Memory B cell (primary cell): ENCODE results near the gene DUSP9.
A peak's percentile ranks its signal among the peaks of the same experiment; 100 is the strongest.

Source experiments
- ATAC-seq: fragments of 150-1000 bp; cut with Tn5 transposase; 2 replicates; pipeline ENCODE4 v1.10.0; 2021; ENCODE audit warnings: low read depth, mild to moderate bottlenecking, moderate library complexity
- DNase-seq, 2 donors: peaks; one replicate each; pipeline ENCODE4 v3.0.0; 2022; ENCODE audit warnings: low spot score in 2 of 2
- H3K27ac Mint-ChIP-seq: one replicate; pipeline ENCODE4 v1.8.0; 2022; ENCODE audit warnings: mild to moderate bottlenecking, moderate library complexity, mixed read lengths
- H3K27me3 Mint-ChIP-seq: one replicate; pipeline ENCODE4 v1.8.0; 2022; ENCODE audit warnings: mixed read lengths
- H3K36me3 Mint-ChIP-seq: one replicate; pipeline ENCODE4 v1.8.0; 2022; ENCODE audit warnings: mild to moderate bottlenecking, mixed read lengths
- H3K4me1 Mint-ChIP-seq: one replicate; pipeline ENCODE4 v1.8.0; 2022; ENCODE audit warnings: mixed read lengths
- H3K4me3 Mint-ChIP-seq: one replicate; pipeline ENCODE4 v1.8.0; 2022; ENCODE audit warnings: mild to moderate bottlenecking, moderate library complexity, mixed read lengths
- H3K9me3 Mint-ChIP-seq: one replicate; pipeline ENCODE4 v1.8.0; 2022; ENCODE audit warnings: mixed read lengths

Gene DUSP9

GRCh38 chrX:153643431-153644351 lies 3.3 kb upstream of the DUSP9 start:
- DNase-seq (no peak), ATAC-seq (peak; percentile 57)
- Mint-ChIP-seq H3K36me3 (no peaks in the 10 kb centered on the region), H3K4me1 (peaks cover 11% of the 10 kb centered on the region), H3K4me3 (peak overlapping the region; percentile 21), H3K9me3 (no peaks in the 10 kb centered on the region), H3K27me3 (peaks cover 21% of the 10 kb centered on the region), H3K27ac (no peak overlapping the region)

DNA sequence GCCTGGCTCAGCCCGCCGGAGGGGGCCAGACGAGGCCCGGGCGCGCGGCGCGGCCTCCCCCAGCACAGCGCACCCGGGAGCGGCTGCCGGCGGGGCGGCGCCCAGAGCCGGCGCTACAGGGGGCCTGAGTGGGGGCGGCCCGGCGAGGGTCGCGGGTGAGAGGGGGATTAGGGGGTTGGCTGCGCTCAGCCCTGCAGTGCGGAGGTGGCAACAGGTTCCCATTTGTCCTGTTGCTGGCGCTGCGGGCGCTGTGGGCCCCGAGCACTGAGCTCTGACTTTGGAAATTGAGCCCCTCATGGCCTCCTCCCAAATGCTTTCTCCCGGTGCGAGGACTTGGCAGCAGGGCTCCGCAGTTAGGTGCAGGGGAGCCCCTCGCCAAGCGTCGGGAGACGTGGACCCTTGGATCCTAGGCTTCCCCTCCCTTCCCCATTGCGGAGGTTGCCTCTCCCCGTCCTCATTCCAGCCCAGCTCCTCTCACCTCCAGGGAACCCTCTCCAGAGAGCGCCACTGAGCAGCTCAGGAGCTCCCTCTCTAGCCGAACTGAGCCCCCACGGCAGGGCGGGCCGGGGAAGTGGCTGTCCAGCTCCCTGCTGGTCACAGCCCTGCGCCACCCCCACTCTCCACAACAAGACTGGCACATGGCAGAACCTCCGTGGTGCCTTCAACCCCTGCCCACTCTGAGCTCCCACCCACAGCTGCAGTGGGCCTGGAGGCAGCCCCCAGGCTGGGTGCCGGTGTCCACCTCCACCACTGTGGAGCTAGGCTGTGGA lies 2.5 kb upstream of the DUSP9 start:
- peaks cover 19% of the 10 kb centered on the region for H3K27me3 Mint-ChIP-seq
- no peak for DNase-seq
- no peak overlapping the region for H3K4me3 Mint-ChIP-seq
- H3K4me1 Mint-ChIP-seq: peaks cover 11% of the 10 kb centered on the region
- no peak overlapping the region for H3K27ac Mint-ChIP-seq
- no peaks in the 10 kb centered on the region for H3K36me3 Mint-ChIP-seq
- ATAC-seq: no peak
- no peaks in the 10 kb centered on the region for H3K9me3 Mint-ChIP-seq

GRCh38 chrX:153645151-153645550 lies 1.9 kb upstream of the DUSP9 start:
- no peak for ATAC-seq
- Mint-ChIP-seq H3K4me1 (peaks cover 11% of the 10 kb centered on the region), H3K9me3 (no peaks in the 10 kb centered on the region), H3K4me3 (no peak overlapping the region), H3K36me3 (no peaks in the 10 kb centered on the region), H3K27ac (no peak overlapping the region), H3K27me3 (peaks cover 19% of the 10 kb centered on the region)
- DNase-seq: no peak

DNA sequence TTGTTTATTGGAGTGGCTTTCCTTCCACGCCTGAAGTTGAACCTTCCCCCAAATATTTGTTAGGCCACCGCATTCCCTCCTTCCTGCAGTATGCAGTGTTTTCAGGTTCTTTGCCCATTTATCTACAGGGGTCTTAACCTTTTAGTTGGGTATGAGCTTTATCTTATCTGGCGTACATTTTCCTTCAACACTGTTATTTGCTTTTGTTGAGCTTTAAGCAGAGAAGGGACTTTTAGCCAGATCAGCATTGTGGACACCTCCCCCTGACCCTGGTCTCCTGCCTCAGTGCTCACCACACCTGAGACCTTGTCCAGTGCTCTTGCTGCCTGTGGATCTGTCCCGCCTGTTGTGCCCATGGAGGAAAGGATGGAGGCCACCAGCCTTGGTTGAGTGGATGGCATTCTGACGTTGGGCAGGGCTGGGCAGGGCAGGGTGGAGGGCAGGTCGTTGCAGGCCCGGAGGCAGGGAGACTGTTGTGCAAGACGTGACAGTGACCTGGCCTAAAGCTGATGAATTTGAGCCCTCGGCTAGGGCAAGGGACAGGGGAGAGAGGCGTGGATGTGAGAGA lies 998 bp upstream of the DUSP9 start:
- Mint-ChIP-seq H3K36me3 (no peaks in the 10 kb centered on the region), H3K4me1 (peaks cover 11% of the 10 kb centered on the region), H3K27ac (no peak overlapping the region), H3K4me3 (peak overlapping the region; percentile 53), H3K27me3 (peaks cover 17% of the 10 kb centered on the region), H3K9me3 (no peaks in the 10 kb centered on the region)
- no peak for ATAC-seq
- no peak for DNase-seq

DNA sequence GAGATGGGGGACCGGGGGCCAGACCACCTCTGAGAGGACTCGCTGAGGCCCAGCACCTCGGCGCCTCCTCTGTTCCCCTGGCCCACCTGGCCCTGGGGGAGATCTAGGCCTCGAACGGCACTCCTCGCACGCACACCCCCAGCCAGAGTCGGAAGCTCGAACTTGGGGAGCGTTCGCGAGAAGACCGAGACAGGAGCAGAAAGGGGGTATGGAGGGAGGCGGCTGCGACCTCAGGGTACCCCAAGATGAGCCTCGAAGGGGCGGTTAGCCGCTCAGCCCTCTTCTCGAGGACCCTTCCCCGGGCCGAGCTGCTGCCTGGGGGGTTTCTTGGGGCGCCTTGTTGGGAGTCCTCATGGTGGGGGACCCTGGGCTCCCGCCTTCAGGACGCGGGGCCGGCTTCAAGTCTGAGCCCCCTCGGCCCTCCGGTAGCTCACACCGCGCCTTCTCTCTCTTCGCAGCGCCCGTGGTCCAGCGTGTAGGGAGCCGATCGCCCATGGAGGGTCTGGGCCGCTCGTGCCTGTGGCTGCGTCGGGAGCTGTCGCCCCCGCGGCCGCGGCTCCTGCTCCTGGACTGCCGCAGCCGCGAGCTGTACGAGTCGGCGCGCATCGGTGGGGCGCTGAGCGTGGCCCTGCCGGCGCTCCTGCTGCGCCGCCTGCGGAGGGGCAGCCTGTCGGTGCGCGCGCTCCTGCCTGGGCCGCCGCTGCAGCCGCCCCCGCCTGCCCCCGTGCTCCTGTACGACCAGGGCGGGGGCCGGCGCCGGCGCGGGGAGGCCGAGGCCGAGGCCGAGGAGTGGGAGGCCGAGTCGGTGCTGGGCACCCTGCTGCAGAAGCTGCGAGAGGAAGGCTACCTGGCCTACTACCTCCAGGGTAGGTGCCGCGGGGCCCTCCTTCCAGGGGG lies 706 bp downstream of the DUSP9 start:
- Mint-ChIP-seq H3K27me3 (peaks cover 13% of the 10 kb centered on the region), H3K4me3 (peak overlapping the region; percentile 5)
- DNase-seq: no peak

DNA sequence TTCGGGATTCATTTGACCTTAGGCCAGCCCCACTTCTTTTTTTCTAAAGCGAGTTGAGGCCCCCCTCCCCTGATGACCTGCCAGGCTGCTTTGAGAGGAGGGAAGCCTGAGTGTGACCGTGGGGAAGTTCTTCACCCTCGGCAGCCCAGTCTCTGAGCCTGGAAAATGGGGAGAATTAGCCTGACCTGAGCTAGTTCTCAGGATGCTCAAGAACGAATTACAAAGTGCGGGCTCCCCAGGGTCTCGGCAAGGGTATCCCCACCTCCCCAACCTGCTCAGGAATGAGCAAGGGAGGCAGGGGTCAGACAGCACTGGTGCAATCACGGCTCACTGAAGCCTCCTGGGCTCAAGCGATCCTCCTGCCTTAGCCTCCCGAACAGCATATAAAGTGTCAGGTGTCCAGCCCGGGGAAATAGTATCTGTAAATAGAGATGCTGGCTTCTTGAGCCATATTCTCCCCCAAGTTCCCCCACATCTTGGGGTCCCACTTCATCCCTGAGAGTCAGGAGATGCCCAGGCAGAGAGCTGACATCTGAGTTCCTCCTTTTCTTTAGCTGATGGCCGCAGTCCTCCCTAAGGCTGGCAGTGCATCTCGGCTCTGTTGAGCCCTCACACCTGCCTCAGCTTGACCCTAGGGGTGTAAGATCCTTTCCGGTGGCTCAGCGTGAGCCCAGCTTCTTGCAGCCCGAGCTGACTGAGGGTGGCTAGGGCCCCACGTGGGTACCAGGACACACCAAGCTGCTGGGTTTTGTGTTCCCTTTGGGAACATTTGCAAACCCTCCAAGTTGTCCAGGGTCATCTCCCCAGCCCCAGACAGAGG lies 1.6 kb downstream of the DUSP9 start:
- H3K36me3 Mint-ChIP-seq: no peaks in the 10 kb centered on the region
- no peak for DNase-seq

More for the DNA sequence above, 706 bp downstream of the DUSP9 start:
- Mint-ChIP-seq H3K36me3 (no peaks in the 10 kb centered on the region), H3K27ac (no peak overlapping the region), H3K9me3 (no peaks in the 10 kb centered on the region), H3K4me1 (peaks cover 6% of the 10 kb centered on the region)
- ATAC-seq: no peak

GRCh38 chrX:153649178-153649914 lies 2.3 kb downstream of the DUSP9 start:
- peak in 1 of 2 donors; percentile 28 for DNase-seq
- Mint-ChIP-seq H3K4me3 (no peak overlapping the region), H3K9me3 (no peaks in the 10 kb centered on the region), H3K27me3 (peaks cover 9% of the 10 kb centered on the region), H3K4me1 (no peaks in the 10 kb centered on the region), H3K36me3 (no peaks in the 10 kb centered on the region), H3K27ac (no peak overlapping the region)
- ATAC-seq: peak; percentile 72

More for the DNA sequence above, 1.6 kb downstream of the DUSP9 start:
- Mint-ChIP-seq H3K27me3 (peaks cover 9% of the 10 kb centered on the region), H3K9me3 (no peaks in the 10 kb centered on the region), H3K27ac (no peak overlapping the region), H3K4me1 (peaks cover under 1% of the 10 kb centered on the region), H3K4me3 (no peak overlapping the region)
- ATAC-seq: no peak

GRCh38 chrX:153649915-153650782 lies 3.1 kb downstream of the DUSP9 start:
- no peaks in the 10 kb centered on the region for H3K4me1 Mint-ChIP-seq
- no peak for ATAC-seq
- no peak overlapping the region for H3K27ac Mint-ChIP-seq
- no peaks in the 10 kb centered on the region for H3K9me3 Mint-ChIP-seq
- DNase-seq: no peak
- peaks cover 4% of the 10 kb centered on the region for H3K27me3 Mint-ChIP-seq
- no peak overlapping the region for H3K4me3 Mint-ChIP-seq
- peaks cover under 1% of the 10 kb centered on the region for H3K36me3 Mint-ChIP-seq

DNA sequence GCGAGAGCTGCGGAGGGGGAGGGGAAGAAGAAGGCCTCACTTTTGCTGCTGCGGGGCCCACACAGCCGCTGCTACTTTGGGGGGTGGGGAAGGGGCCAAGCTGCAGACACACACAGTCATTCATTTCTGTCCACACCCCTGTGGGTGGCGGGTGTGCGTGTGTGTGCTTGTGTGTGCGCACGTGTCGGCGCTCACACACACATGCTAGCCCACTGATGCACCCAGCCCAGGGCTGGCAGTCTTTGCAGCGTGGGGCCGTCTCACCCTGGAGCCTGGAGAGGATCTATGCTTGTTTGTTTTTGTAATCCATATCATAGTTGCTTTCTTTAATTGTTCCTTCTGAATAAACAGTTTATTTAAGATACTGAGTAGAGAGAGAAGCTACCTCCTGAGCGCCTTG lies 4.0 kb downstream of the DUSP9 start:
- Mint-ChIP-seq H3K4me1 (no peaks in the 10 kb centered on the region), H3K4me3 (no peak overlapping the region), H3K27me3 (peaks cover 4% of the 10 kb centered on the region), H3K36me3 (peaks cover 1% of the 10 kb centered on the region), H3K27ac (no peak overlapping the region), H3K9me3 (no peaks in the 10 kb centered on the region)
- no peak for DNase-seq
- no peak for ATAC-seq

- Mint-ChIP-seq H3K27me3 (peaks cover 2% of the 10 kb centered on the region), H3K36me3 (peaks cover 1% of the 10 kb centered on the region), H3K4me1 (no peaks in the 10 kb centered on the region), H3K4me3 (no peak overlapping the region), H3K27ac (no peak overlapping the region), H3K9me3 (no peaks in the 10 kb centered on the region)
- ATAC-seq (no peak), DNase-seq (no peak)
Measured at GRCh38 chrX:153651540-153652079, 4.6 kb downstream of the DUSP9 start.

DNA sequence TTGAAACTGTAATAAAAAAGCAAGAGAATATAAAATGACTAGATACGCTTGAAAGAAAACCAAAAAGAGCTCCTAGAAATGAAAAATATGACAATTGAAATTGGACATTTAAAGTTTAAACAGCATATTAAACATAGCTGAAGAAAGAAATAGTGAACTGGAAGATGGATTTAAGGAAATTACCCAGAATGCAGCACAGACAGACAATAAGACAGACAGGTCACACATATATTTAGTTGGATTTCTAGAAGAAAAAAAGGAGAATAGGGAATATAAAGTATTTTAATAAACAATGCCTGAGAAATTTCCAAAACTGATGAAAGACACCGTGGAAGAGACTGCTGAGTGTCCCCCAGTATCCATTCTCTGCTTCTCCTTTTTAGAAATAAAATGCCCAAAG lies 6.6 kb downstream of the DUSP9 start:
- H3K27ac Mint-ChIP-seq: no peak overlapping the region
- peaks cover 1% of the 10 kb centered on the region for H3K36me3 Mint-ChIP-seq
- DNase-seq (no peak), ATAC-seq (no peak)
- no peaks in the 10 kb centered on the region for H3K9me3 Mint-ChIP-seq
- H3K4me3 Mint-ChIP-seq: no peak overlapping the region
- H3K27me3 Mint-ChIP-seq: peaks cover 2% of the 10 kb centered on the region
- H3K4me1 Mint-ChIP-seq: no peaks in the 10 kb centered on the region
